Left lung (tissue), 10 donors: ENCODE results near the gene ATRN. TPM values are rescaled to one million over a fixed set of nuclear protein-coding genes. Genes with fewer than 3 reads are reported as not detected.

Experiments
- ATAC-seq: fragments of 200-7000 bp; cut with Tn5 transposase; one replicate; pipeline ENCODE4 v1.9.1; 2020; ENCODE audit warnings: moderate library complexity
- DNase-seq, 4 donors: peaks; one replicate each; pipeline ENCODE4 v3.0.0-alpha.2; 2013 to 2020
- H3K27ac ChIP-seq, 2 donors: fragments of 200-600 bp; sonication (generic) in 1 of 2; one replicate each; pipeline versions ENCODE4 v1.5.0 to v1.8.0; 2020 to 2021
- H3K27me3 ChIP-seq, 2 donors: fragments of 200-600 bp; sonication (generic) in 1 of 2; one replicate each; pipeline versions ENCODE4 v1.5.0 to v1.8.0; 2020 to 2021
- H3K36me3 ChIP-seq, 2 donors: fragments of 200-600 bp; sonication (generic) in 1 of 2; one replicate each; pipeline versions ENCODE4 v1.5.0 to v1.8.0; 2020 to 2021
- H3K4me1 ChIP-seq, 2 donors: fragments of 200-600 bp; one replicate each; pipeline ENCODE4 v1.8.0; 2021
- H3K4me3 ChIP-seq, 2 donors: fragments of 200-600 bp; sonication (generic) in 1 of 2; one replicate each; pipeline versions ENCODE4 v1.5.0 to v1.8.0; 2020 to 2021; ENCODE audit warnings: mild to moderate bottlenecking in 1 of 2
- H3K9me3 ChIP-seq, 2 donors: fragments of 200-600 bp; sonication (generic) in 1 of 2; one replicate each; pipeline versions ENCODE4 v1.5.0 to v1.8.0; 2020 to 2021
- CTCF ChIP-seq, 2 donors: fragments of 200-600 bp; sonication (generic) in 1 of 2; IDR thresholded peaks; one replicate each; pipeline versions ENCODE4 v1.5.0 to v1.8.0; 2021; ENCODE audit warnings: antibody characterized with exemption in 2 of 2
- intact Hi-C, 2 donors: fragments of 100-400 bp; cut with DNase I; formaldehyde crosslinking; loops; one replicate each; pipeline versions ENCODE4 v1.11.2 to v1.14.2; 2022
- polyA plus RNA-seq, 6 donors: library from polyadenylated mRNA; unstranded; fragments of 120-200 nt; gene quantifications; one replicate each; pipeline ENCODE4 v1.2.1, GENCODE V29; 2013; ENCODE audit not compliant: insufficient read length in 6 of 6
- total RNA-seq, 2 donors: library from RNA; stranded (reverse); fragmentation: NEBNext Ultra II Directional; extraction: Animal tissue kit (Norgen Biotek cat#: 25700); gene quantifications; one replicate each; pipeline ENCODE4 v1.2.1, GENCODE V29; 2021
- donor health status: DM: no; HTN: yes; CAD: no.
- donor health status: DM: no; HTN: no; CAD: no.

The ATRN gene
- total and polyA plus RNA-seq, 8 donors: 28.8 to 39.5 (median 35.6) TPM

DNA sequence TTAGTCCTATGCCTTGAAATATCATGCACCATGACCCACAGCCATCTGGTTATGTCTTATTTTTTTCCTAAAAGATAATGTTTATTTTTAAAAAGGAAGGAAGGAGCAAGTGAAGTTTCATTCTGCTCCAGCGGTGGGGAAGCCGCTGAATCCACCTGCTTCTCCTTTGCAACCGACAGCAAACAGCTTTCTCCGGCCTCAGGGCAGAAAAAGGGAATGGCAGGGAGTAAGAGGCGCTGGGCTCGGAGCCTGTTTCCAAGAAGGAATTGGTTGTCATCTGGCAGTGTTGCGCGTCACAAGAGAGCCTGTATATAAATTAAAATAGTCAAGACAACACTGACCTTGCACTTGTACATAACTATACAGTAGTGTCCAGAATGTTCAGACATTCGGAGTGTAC lies 178.1 kb downstream of the ATRN start:
- TF ChIP-seq CTCF (IDR thresholded peaks at IDR 0.05): no peak
- no peaks in the 10 kb centered on the region for H3K27me3 ChIP-seq
- no peak overlapping the region for H3K27ac ChIP-seq
- DNase-seq: no peak
- intact Hi-C loops: no loop called here
- H3K36me3 ChIP-seq: peaks cover 0 to 64% of the 10 kb centered on the region in 2 donors
- peaks cover 0 to 10% of the 10 kb centered on the region in 2 donors for H3K4me1 ChIP-seq
- no peak for ATAC-seq
- no peaks in the 10 kb centered on the region for H3K9me3 ChIP-seq
- no peak overlapping the region for H3K4me3 ChIP-seq

DNA sequence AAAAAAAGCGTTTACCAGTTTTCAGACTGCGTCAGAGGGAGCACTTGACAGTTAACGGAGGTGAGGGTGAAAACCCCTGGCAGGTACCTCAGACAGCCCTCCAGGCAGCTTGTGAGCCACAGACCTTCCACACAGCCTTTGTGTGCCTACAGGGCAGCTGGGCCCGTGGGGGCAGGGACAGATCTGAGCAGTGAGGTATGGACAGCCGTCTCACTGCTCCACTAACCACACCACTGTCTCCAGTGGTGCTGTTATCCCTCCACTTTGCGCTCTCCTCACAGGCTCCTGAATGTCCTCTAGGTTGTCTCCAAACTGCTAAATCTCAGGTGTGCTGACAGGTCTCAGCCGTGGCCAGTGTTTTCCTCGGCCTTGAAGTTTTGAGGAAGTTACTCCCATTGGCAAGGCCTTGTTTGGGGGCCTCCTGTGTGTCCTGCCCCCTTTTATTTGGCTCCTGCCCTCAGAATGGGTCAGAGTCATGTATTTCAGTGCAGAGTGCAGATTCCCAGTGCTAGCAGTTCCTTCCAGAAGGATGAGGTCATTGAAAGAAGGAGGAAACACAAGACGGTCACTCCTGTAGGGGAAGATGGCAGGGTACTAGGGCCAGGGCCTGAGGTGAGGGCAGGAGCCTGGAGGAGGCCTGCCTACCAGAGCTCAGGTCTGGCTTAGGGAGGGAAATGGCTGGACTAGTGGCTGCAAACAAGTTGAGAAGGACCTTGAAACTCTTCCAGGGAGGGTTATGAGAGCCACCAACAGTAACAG lies 180.6 kb downstream of the ATRN start:
- intact Hi-C loops: no loop called here
- Histone ChIP-seq H3K27ac (no peak overlapping the region), H3K9me3 (no peaks in the 10 kb centered on the region), H3K27me3 (no peaks in the 10 kb centered on the region), H3K36me3 (peaks cover 0 to 40% of the 10 kb centered on the region in 2 donors), H3K4me3 (no peak overlapping the region), H3K4me1 (peaks cover 0 to 10% of the 10 kb centered on the region in 2 donors)
- DNase-seq (no peak), ATAC-seq (no peak)
- TF ChIP-seq CTCF (IDR thresholded peaks at IDR 0.05): no peak

DNA sequence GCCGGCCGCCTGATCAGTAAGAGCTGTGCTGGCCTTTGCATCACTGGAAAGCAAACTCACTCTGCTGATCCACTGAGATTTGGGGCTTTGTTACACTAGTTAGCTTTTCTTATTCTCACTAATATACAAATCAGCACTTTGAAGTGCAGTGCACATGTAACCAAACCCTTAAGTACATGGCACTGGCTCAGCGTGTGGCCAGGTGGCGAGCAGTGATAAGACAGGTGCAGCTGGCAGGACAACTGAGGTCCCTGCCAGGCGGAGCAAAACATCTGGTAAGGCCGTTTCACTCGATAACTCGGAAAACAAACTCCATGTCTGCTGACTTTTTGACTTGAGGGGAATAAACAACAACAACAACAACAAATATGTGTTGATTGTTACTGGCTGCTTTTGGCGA lies 181.4 kb downstream of the ATRN start:
- H3K4me3 ChIP-seq: no peak overlapping the region
- no peak overlapping the region for H3K27ac ChIP-seq
- TF ChIP-seq CTCF (IDR thresholded peaks at IDR 0.05): no peak
- ATAC-seq: no peak
- intact Hi-C loops: no loop called here
- H3K36me3 ChIP-seq: peaks cover 0 to 32% of the 10 kb centered on the region in 2 donors
- no peak for DNase-seq
- H3K4me1 ChIP-seq: peaks cover 0 to 10% of the 10 kb centered on the region in 2 donors
- H3K9me3 ChIP-seq: no peaks in the 10 kb centered on the region
- H3K27me3 ChIP-seq: peaks cover 0 to 7% of the 10 kb centered on the region in 2 donors

GRCh38 chr20:3652676-3653596 lies 182.1 kb downstream of the ATRN start:
- no peak for ATAC-seq
- intact Hi-C loops: no loop called here
- DNase-seq: no peak
- H3K27me3 ChIP-seq: peaks cover 0 to 14% of the 10 kb centered on the region in 2 donors
- peaks cover 0 to 24% of the 10 kb centered on the region in 2 donors for H3K36me3 ChIP-seq
- no peak overlapping the region for H3K4me3 ChIP-seq
- peaks cover 0 to 10% of the 10 kb centered on the region in 2 donors for H3K4me1 ChIP-seq
- peak overlapping the region in 1 of 2 donors; percentile 50 for H3K27ac ChIP-seq
- no peak for TF ChIP-seq CTCF (IDR thresholded peaks at IDR 0.05)
- H3K9me3 ChIP-seq: no peaks in the 10 kb centered on the region

- Histone ChIP-seq H3K9me3 (no peaks in the 10 kb centered on the region), H3K4me3 (no peak overlapping the region), H3K27me3 (peaks cover 0 to 24% of the 10 kb centered on the region in 2 donors), H3K27ac (no peak overlapping the region), H3K4me1 (peaks cover 0 to 10% of the 10 kb centered on the region in 2 donors), H3K36me3 (peaks cover 0 to 15% of the 10 kb centered on the region in 2 donors)
- ATAC-seq (no peak), DNase-seq (no peak)
- no peak for TF ChIP-seq CTCF (IDR thresholded peaks at IDR 0.05)
- intact Hi-C loops: no loop called here
These were observed 183.1 kb downstream of the ATRN start for GRCh38 chr20:3653921-3654320.
